B cell (primary cell): Measurements from ENCODE around the gene NAA11. TPM values are rescaled to one million over a fixed set of nuclear protein-coding genes. Genes with fewer than 3 reads are reported as not detected.

Source experiments
- ATAC-seq: fragments of 200-7000 bp; cut with Tn5 transposase; one replicate; pipeline ENCODE4 v1.10.0; 2021; ENCODE audit warnings: low read depth, mild to moderate bottlenecking, moderate number of reproducible peaks, moderate library complexity
- CTCF ChIA-PET: fragments of 350-600 bp; sonication (Branson Sonifier 250); formaldehyde crosslinking; loops from one replicate; lab custom pipeline; 2021; ENCODE audit warnings: antibody characterized with exemption, inconsistent platforms; lab: Charles Lee
- POLR2A ChIA-PET: fragments of 350-600 bp; sonication (Branson Sonifier 250); formaldehyde crosslinking; loops from one replicate; lab custom pipeline; 2021; ENCODE audit warnings: antibody characterized with exemption; lab: Charles Lee
- DNase-seq: peaks from one replicate; pipeline ENCODE4 v3.0.0; 2013
- H2AFZ ChIP-seq: 2 replicates; pipeline ENCODE4 v1.6.1; 2012; ENCODE audit warnings: mild to moderate bottlenecking, low read depth, low read length; ENCODE audit not compliant: insufficient read depth, poor library complexity, severe bottlenecking
- H3K27ac ChIP-seq, 2 donors: 1 replicate in 1 of 2; 2 replicates in 1 of 2; pipeline ENCODE4 v1.5.1; 2012 to 2013; ENCODE audit warnings: low read length in 2 of 2, mild to moderate bottlenecking in 2 of 2, moderate library complexity in 1 of 2
- H3K27me3 ChIP-seq, 4 experiments: fragments of 200-600 bp in 1 of 4; sonication (generic) in 1 of 4; replicated peaks in 1 of 4; 1 replicate in 2 of 4; 2 replicates in 2 of 4; pipeline versions ENCODE4 v1.6.1 to v1.7.0; 2013 to 2016; ENCODE audit warnings: low read length in 3 of 4, mild to moderate bottlenecking in 2 of 4, mixed read lengths in 1 of 4, moderate library complexity in 1 of 4; ENCODE audit not compliant: insufficient read depth in 4 of 4, control insufficient read depth in 3 of 4; ENCODE audit errors: control extremely low read depth in 1 of 4
- H3K36me3 ChIP-seq, 2 experiments: replicated peaks in 1 of 2; 1 replicate in 1 of 2; 2 replicates in 1 of 2; pipeline versions ENCODE4 v1.6.1 to v1.7.1; 2013; ENCODE audit warnings: low read length in 1 of 2; ENCODE audit not compliant: insufficient read depth in 2 of 2, control insufficient read depth in 1 of 2; ENCODE audit errors: control extremely low read depth in 1 of 2, extremely low read depth in 1 of 2
- H3K4me1 ChIP-seq, 2 donors: fragments of 200-600 bp in 1 of 2; sonication (generic) in 1 of 2; 1 replicate in 1 of 2; 2 replicates in 1 of 2; pipeline versions ENCODE4 v1.5.1 to v1.6.1; 2013 to 2017; ENCODE audit warnings: low read length in 2 of 2; ENCODE audit not compliant: control insufficient read depth in 2 of 2, insufficient read depth in 2 of 2
- H3K4me2 ChIP-seq: replicated peaks from 2 replicates; pipeline ENCODE3; 2012; ENCODE audit warnings: mild to moderate bottlenecking, low read depth, low read length; ENCODE audit not compliant: poor library complexity, severe bottlenecking
- H3K4me3 ChIP-seq, 5 experiments: fragments of 200-600 bp in 1 of 5; sonication (generic) in 1 of 5; 1 replicate in 3 of 5; 2 replicates in 2 of 5; pipeline versions ENCODE4 v1.5.1 to v1.7.0; 2011 to 2016; ENCODE audit warnings: low read length in 4 of 5, mild to moderate bottlenecking in 4 of 5, low read depth in 2 of 5, control low read depth in 1 of 5, moderate library complexity in 1 of 5; ENCODE audit not compliant: insufficient read depth in 1 of 5; ENCODE audit errors: control extremely low read depth in 1 of 5, extremely low read depth in 1 of 5
- H3K79me2 ChIP-seq: fragments of 200-600 bp; sonication (generic); one replicate; pipeline ENCODE4 v1.6.0; 2016; ENCODE audit warnings: low read length; ENCODE audit not compliant: control insufficient read depth, insufficient read depth
- H3K9ac ChIP-seq: fragments of 200-600 bp; sonication (generic); 2 replicates; pipeline ENCODE4 v1.6.1; 2017; ENCODE audit warnings: mild to moderate bottlenecking, low read length, moderate library complexity
- H3K9me3 ChIP-seq, 3 donors: one replicate each; pipeline versions ENCODE4 v1.6.1 to v1.7.1; 2013; ENCODE audit warnings: low read length in 2 of 3; ENCODE audit not compliant: control insufficient read depth in 2 of 3, insufficient read depth in 1 of 3; ENCODE audit errors: control extremely low read depth in 1 of 3
- H4K20me1 ChIP-seq: 2 replicates; pipeline ENCODE4 v1.6.0; 2012; ENCODE audit warnings: mild to moderate bottlenecking, low read length; ENCODE audit not compliant: insufficient read depth, control insufficient read depth, poor library complexity, severe bottlenecking
- H3K27ac Mint-ChIP-seq: one replicate; pipeline ENCODE4 v1.8.0; 2021; ENCODE audit warnings: mixed read lengths
- H3K27me3 Mint-ChIP-seq: one replicate; pipeline ENCODE4 v1.8.0; 2021; ENCODE audit warnings: mixed read lengths
- H3K4me1 Mint-ChIP-seq: one replicate; pipeline ENCODE4 v1.8.0; 2021; ENCODE audit warnings: mixed read lengths
- H3K4me3 Mint-ChIP-seq: one replicate; pipeline ENCODE4 v1.8.0; 2021; ENCODE audit warnings: mixed read lengths
- H3K9me3 Mint-ChIP-seq: one replicate; pipeline ENCODE4 v1.8.0; 2022; ENCODE audit warnings: mixed read lengths; ENCODE audit not compliant: insufficient read depth
- EZH2 ChIP-seq: IDR thresholded peaks from 2 replicates; pipeline ENCODE4 v1.6.1; 2012; ENCODE audit warnings: borderline replicate concordance, low read depth, mild to moderate bottlenecking, moderate library complexity, low read length; ENCODE audit not compliant: insufficient read depth, poor library complexity, severe bottlenecking
- WGBS: methylation state at CpG from one replicate; pipeline ENCODE4 v1.1.5; 2013; ENCODE audit warnings: missing lambda C conversion rate; ENCODE audit not compliant: insufficient coverage; 5-methylcytosine and 5-hydroxymethylcytosine counted together
- intact Hi-C: fragments of 100-400 bp; cut with micrococcal nuclease; formaldehyde crosslinking; loops from one replicate; pipeline ENCODE4 v1.10.0; 2022
- polyA plus RNA-seq: library from polyadenylated mRNA; depleted of rRNA; stranded (reverse); fragments of >200 nt; gene quantifications from 2 replicates; pipeline ENCODE4 v1.2.3, GENCODE V29; 2012
- total RNA-seq, 2 donors: library from RNA; stranded (reverse); fragments of 120-200 nt in 1 of 2; gene quantifications; 1 replicate in 1 of 2; 2 replicates in 1 of 2; pipeline versions ENCODE4 v1.2.3 to v1.2.4, GENCODE V29; 2013 to 2022
- TF ChIP-seq, protein P1 (sequence below): fragments of 200-600 bp; IDR thresholded peaks from one replicate; pipeline ENCODE4 v1.8.0; 2022; ENCODE audit warnings: antibody characterized with exemption, mild to moderate bottlenecking

NAA11 gene
- total and polyA plus RNA-seq, 2 donors (not counting 1 experiment from before 2014, with no cell fraction given) = not detected

DNA sequence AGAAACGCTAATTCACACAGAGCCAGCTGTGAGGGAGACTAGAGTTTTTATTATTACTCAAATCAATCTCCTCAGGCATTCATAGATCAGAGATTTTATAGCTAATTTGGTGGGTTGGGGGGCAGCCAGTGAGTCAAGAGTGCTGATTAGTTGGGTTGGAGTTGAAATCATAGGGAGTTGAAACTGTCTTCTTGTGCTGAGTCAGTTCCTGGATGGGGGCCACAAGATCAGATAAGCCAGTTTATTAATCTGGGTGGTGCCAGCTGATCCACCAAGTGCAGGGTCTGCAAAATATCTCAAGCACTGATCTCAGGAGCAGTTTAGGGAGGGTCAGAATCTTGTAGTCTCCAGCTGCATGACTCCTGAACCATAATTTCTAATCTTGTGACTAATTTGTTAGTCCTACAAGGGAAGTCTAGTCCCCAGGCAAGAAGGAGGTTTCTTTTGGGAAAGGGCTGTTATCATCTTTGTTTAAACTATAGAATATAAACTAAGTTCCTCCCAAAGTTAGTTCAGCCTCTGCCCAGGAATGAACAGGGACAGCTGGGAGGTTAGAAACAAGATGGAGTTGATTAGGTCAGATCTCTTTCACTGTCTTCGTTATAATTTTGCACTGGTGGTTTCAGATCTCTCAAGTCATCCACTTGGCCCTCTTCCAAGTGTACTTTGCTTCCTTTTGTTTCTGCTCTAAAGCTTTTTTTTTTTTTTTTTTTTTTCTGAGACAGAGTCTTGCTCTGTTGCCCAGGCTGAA, 5.4 kb upstream of the NAA11 start:
- H3K4me2 ChIP-seq = no peak overlapping the region
- Mint-ChIP-seq H3K9me3 (no peaks in the 10 kb centered on the region), H3K27me3 (no peaks in the 10 kb centered on the region), H3K4me1 (no peaks in the 10 kb centered on the region), H3K27ac (no peak overlapping the region), H3K4me3 (no peak overlapping the region)
- no peak overlapping the region for H3K4me3 ChIP-seq
- no peaks in the 10 kb centered on the region for H3K36me3 ChIP-seq
- TF ChIP-seq, protein P1, sequence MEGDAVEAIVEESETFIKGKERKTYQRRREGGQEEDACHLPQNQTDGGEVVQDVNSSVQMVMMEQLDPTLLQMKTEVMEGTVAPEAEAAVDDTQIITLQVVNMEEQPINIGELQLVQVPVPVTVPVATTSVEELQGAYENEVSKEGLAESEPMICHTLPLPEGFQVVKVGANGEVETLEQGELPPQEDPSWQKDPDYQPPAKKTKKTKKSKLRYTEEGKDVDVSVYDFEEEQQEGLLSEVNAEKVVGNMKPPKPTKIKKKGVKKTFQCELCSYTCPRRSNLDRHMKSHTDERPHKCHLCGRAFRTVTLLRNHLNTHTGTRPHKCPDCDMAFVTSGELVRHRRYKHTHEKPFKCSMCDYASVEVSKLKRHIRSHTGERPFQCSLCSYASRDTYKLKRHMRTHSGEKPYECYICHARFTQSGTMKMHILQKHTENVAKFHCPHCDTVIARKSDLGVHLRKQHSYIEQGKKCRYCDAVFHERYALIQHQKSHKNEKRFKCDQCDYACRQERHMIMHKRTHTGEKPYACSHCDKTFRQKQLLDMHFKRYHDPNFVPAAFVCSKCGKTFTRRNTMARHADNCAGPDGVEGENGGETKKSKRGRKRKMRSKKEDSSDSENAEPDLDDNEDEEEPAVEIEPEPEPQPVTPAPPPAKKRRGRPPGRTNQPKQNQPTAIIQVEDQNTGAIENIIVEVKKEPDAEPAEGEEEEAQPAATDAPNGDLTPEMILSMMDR = no peak
- H3K79me2 ChIP-seq = no peaks in the 10 kb centered on the region
- no peak overlapping the region for H3K27ac ChIP-seq
- intact Hi-C loops = no loop called here
- ATAC-seq (no peak), DNase-seq (no peak)
- H4K20me1 ChIP-seq = no peaks in the 10 kb centered on the region
- WGBS = no CpG with 5 or more reads among the region's 2 CpGs
- H3K27me3 ChIP-seq = no peaks in the 10 kb centered on the region
- H2AFZ ChIP-seq = no peak overlapping the region
- H3K4me1 ChIP-seq = no peaks in the 10 kb centered on the region
- ChIA-PET CTCF (no interaction called here), POLR2A (no interaction called here)
- no peak overlapping the region for H3K9ac ChIP-seq
- H3K9me3 ChIP-seq = no peaks in the 10 kb centered on the region

DNA sequence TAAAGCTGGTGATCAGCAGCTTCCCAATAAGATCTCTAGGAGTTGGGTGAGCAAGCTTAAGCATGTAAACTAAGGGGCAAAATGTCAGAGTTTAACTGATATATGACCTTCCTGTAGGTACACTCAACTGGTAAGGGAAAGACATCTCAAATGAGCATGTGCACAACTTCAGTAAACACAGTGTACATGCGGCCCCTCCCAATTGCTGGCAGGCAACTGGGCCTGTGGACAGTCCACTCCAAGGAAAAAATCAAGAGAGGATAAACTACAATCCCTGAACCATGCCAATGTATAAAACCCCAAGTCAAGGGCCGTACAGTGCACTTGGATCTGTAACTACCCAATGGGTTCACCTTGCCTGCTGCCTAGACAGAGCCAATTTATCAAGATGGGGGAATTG, 4.9 kb upstream of the NAA11 start:
- ATAC-seq = no peak
- no peaks in the 10 kb centered on the region for H3K4me1 ChIP-seq
- H2AFZ ChIP-seq = no peak overlapping the region
- H3K27me3 ChIP-seq = no peaks in the 10 kb centered on the region
- H3K9me3 Mint-ChIP-seq = no peaks in the 10 kb centered on the region
- no peaks in the 10 kb centered on the region for H4K20me1 ChIP-seq
- no peak overlapping the region for H3K4me2 ChIP-seq
- no peak overlapping the region for H3K4me3 ChIP-seq
- DNase-seq = no peak
- TF ChIP-seq, protein P1 = no peak
- no peak for TF ChIP-seq EZH2
- no peaks in the 10 kb centered on the region for H3K4me1 Mint-ChIP-seq
- H3K27me3 Mint-ChIP-seq = no peaks in the 10 kb centered on the region
- H3K27ac ChIP-seq = no peak overlapping the region
- H3K27ac Mint-ChIP-seq = no peak overlapping the region
- no peak overlapping the region for H3K9ac ChIP-seq
- no peaks in the 10 kb centered on the region for H3K79me2 ChIP-seq
- H3K36me3 ChIP-seq = no peaks in the 10 kb centered on the region
- POLR2A ChIA-PET = no interaction called here
- WGBS = 100% methylated on average over 1 of the region's 2 CpGs
- peaks cover 0 to under 1% (median 0%) of the 10 kb centered on the region in 3 donors for H3K9me3 ChIP-seq
- intact Hi-C loops = no loop called here
- H3K4me3 Mint-ChIP-seq = no peak overlapping the region
- CTCF ChIA-PET = no interaction called here
